Gastroesophageal sphincter (tissue), 3 donors: ENCODE results near the gene NTS.

ENCODE experiments used
- EP300 ChIP-seq: sonication (generic); formaldehyde crosslinking; IDR thresholded peaks from one replicate; pipeline ENCODE4 v1.6.1; 2017; ENCODE audit warnings: antibody characterized with exemption, mild to moderate bottlenecking
- POLR2A ChIP-seq, 2 donors: fragments of 450-650 bp; IDR thresholded peaks; one replicate each; pipeline ENCODE4 v1.6.1; 2017; ENCODE audit warnings: antibody characterized with exemption in 2 of 2, mild to moderate bottlenecking in 2 of 2, moderate library complexity in 1 of 2
- POLR2AphosphoS5 ChIP-seq: sonication (generic); formaldehyde crosslinking; IDR thresholded peaks from one replicate; pipeline ENCODE4 v1.6.1; 2017; ENCODE audit warnings: antibody characterized with exemption
- TF ChIP-seq, protein P1 (sequence below), 4 experiments: fragments of 200-600 bp in 2 of 4; fragments of 450-650 bp in 2 of 4; sonication (generic) in 1 of 4; IDR thresholded peaks; one replicate each; pipeline ENCODE4 v1.5.1; 2017 to 2019; ENCODE audit warnings: antibody characterized with exemption in 4 of 4, mild to moderate bottlenecking in 2 of 4, moderate library complexity in 2 of 4

DNA sequence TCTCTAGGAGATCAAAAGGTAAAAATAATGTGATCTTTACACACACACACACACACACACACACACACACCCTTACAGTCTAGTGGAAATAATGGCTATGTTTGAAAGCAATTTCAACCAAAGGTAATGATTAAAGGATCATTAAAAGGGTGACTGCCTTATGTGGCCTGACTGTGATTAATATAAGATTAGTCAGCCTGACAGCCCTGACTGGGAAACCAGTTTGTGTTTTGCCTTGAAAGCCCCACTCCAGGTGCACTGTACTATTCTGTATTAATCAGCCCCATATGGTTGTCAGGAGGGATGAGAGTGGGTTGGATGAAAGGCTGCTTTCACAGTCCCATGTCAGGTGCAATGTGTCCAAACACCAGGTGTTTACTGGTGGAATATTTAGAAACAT, 48.3 kb upstream of the NTS start:
- TF ChIP-seq, protein P1, sequence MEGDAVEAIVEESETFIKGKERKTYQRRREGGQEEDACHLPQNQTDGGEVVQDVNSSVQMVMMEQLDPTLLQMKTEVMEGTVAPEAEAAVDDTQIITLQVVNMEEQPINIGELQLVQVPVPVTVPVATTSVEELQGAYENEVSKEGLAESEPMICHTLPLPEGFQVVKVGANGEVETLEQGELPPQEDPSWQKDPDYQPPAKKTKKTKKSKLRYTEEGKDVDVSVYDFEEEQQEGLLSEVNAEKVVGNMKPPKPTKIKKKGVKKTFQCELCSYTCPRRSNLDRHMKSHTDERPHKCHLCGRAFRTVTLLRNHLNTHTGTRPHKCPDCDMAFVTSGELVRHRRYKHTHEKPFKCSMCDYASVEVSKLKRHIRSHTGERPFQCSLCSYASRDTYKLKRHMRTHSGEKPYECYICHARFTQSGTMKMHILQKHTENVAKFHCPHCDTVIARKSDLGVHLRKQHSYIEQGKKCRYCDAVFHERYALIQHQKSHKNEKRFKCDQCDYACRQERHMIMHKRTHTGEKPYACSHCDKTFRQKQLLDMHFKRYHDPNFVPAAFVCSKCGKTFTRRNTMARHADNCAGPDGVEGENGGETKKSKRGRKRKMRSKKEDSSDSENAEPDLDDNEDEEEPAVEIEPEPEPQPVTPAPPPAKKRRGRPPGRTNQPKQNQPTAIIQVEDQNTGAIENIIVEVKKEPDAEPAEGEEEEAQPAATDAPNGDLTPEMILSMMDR (IDR thresholded peaks at IDR 0.05): no peak
- TF ChIP-seq POLR2AphosphoS5 (no peak), POLR2A (IDR thresholded peaks at IDR 0.05) (no peak), EP300 (no peak)
